Adipocyte (in vitro differentiated cells): ENCODE results near the gene FKBP1A.
"Not testable (repeated sequence)": the region's sequence is repeated elsewhere in the genome, so short reads cannot be mapped to it uniquely, and the experiment has no call there.

Experiments used
- DNase-seq: peaks from one replicate; pipeline ENCODE4 v3.0.0-alpha.2; 2015; ENCODE audit warnings: low read depth
- H3K27me3 ChIP-seq: replicated peaks from 2 replicates; pipeline ENCODE4 v1.7.0; 2013; ENCODE audit warnings: mild to moderate bottlenecking, low read length, moderate library complexity; ENCODE audit not compliant: control insufficient read depth, insufficient read depth
- H3K36me3 ChIP-seq: 2 replicates; pipeline ENCODE4 v1.7.0; 2013; ENCODE audit warnings: low read length, mild to moderate bottlenecking, moderate library complexity; ENCODE audit not compliant: control insufficient read depth, insufficient read depth, severe bottlenecking
- H3K4me1 ChIP-seq: 2 replicates; pipeline ENCODE4 v1.7.0; 2013; ENCODE audit warnings: mild to moderate bottlenecking, low read length, moderate library complexity; ENCODE audit not compliant: control insufficient read depth, insufficient read depth
- H3K4me3 ChIP-seq: 2 replicates; pipeline ENCODE4 v1.7.0; 2013; ENCODE audit warnings: mild to moderate bottlenecking, low read length, moderate library complexity
- H3K9ac ChIP-seq: 2 replicates; pipeline ENCODE4 v1.7.0; 2013; ENCODE audit warnings: mild to moderate bottlenecking, low read length, moderate library complexity
- H3K9me3 ChIP-seq: 2 replicates; pipeline ENCODE4 v1.7.0; 2013; ENCODE audit warnings: mild to moderate bottlenecking, low read length, moderate library complexity; ENCODE audit not compliant: control insufficient read depth

Gene FKBP1A

DNA sequence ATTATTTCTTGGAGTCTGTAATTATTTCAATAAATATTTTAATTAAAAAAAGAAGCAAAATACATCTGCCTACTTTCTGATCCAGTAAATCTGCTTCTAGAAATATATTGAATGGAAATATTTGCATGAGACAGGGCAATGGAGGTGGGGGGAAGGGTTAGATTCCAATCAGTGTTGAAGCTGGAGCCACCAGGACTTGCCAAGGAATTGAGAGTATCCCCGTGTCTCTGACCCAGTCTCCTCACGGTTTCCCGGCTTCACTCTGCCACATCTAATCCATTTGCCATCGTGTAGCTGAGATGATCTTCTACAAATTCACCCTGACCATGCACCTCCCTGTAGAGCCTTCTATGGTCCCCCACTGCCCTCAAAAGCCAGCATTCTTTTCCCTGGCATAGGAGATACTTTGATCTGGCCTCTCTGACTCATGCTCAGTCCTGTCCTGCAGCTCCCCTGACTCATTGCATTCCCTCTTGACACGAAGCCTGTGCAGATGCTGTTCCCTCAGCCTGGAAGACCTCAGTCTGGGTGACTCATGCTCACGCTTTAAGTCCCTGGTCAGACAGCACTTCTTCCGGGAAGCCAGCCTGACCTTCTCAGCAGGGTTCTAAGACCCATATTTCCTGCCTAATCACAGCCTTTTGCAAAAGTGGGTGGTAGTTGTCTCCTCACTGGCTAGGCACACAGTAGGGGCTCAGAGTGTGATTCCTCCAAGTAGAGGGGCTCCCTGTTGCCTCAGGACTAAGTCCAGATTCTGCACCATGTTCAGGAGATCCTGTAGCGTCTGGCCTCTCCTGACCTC is 23.0 kb upstream of the FKBP1A start:
- no peak overlapping the region for H3K9ac ChIP-seq
- H3K36me3 ChIP-seq, result no peaks in the 10 kb centered on the region
- no peaks in the 10 kb centered on the region for H3K4me1 ChIP-seq
- H3K9me3 ChIP-seq, result peaks cover 6% of the 10 kb centered on the region
- peak; percentile 50 for DNase-seq
- H3K4me3 ChIP-seq, result no peak overlapping the region
- no peaks in the 10 kb centered on the region for H3K27me3 ChIP-seq

DNA sequence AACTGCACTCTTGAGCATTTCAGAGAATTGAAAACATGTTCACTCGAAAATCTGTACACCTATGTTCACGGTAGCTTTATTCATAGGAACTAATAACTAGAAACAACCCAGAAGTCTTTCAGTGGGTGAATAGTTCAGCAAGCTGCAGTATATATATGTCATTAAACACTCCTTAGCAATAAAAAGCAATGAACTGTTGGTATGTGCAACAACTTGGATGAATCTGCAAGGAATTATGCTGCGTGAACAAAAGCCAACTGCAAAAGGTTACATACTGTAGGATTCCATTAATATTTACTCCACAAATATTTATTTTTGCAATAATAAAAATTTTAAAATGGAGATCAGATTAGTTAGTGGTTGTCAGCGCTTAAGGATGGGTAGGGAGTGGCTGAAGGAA is 22.1 kb upstream of the FKBP1A start:
- no peaks in the 10 kb centered on the region for H3K9me3 ChIP-seq
- H3K36me3 ChIP-seq, result no peaks in the 10 kb centered on the region
- H3K9ac ChIP-seq, result no peak overlapping the region
- no peak for DNase-seq
- no peak overlapping the region for H3K4me3 ChIP-seq
- H3K4me1 ChIP-seq, result no peaks in the 10 kb centered on the region
- no peaks in the 10 kb centered on the region for H3K27me3 ChIP-seq

DNA sequence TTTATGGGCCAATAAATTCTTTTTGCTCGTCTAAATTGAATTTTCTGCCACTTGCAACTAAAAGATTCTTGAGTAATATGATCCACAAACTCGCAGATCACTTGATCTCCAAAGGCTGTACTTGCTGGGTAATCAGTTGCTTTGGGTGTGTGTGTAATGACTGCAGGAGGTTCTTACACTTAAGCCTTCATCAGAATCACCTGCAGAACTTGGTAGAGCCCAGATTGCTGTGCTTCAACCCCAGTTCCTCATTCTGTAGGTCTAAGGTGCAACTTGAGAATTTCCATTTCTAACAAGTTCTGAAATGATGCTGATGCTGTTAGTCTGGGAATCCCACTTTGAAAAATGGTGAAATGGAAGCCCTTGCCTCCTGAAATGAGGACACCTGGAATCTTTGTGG is 12.9 kb upstream of the FKBP1A start:
- H3K9me3 ChIP-seq, result peaks cover 3% of the 10 kb centered on the region
- no peak overlapping the region for H3K4me3 ChIP-seq
- no peaks in the 10 kb centered on the region for H3K36me3 ChIP-seq
- no peak overlapping the region for H3K9ac ChIP-seq
- H3K4me1 ChIP-seq, result peaks cover 17% of the 10 kb centered on the region
- H3K27me3 ChIP-seq, result no peaks in the 10 kb centered on the region
- DNase-seq, result no peak

DNA sequence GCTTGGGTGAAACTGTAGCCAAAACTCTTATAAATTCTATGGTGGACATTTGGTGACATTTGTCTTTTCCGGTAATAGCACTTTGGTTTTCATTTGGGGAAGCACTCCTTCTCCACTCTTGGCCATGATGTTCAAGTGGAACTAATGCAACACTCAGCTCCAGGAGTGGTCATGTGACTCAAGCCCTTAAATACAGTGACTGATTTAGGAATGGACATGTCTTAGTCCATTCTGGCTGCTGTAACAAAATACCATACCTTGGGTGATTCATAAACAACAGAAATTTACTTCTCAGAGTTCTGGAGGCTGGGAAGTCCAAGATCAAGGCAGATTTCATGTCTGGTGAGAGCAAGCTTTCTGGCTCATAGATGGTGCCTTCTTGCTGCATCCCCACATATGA is 10.8 kb upstream of the FKBP1A start:
- H3K9ac ChIP-seq, result no peak overlapping the region
- no peaks in the 10 kb centered on the region for H3K27me3 ChIP-seq
- H3K36me3 ChIP-seq, result no peaks in the 10 kb centered on the region
- peaks cover 3% of the 10 kb centered on the region for H3K9me3 ChIP-seq
- peaks cover 24% of the 10 kb centered on the region for H3K4me1 ChIP-seq
- no peak for DNase-seq
- H3K4me3 ChIP-seq, result no peak overlapping the region

DNA sequence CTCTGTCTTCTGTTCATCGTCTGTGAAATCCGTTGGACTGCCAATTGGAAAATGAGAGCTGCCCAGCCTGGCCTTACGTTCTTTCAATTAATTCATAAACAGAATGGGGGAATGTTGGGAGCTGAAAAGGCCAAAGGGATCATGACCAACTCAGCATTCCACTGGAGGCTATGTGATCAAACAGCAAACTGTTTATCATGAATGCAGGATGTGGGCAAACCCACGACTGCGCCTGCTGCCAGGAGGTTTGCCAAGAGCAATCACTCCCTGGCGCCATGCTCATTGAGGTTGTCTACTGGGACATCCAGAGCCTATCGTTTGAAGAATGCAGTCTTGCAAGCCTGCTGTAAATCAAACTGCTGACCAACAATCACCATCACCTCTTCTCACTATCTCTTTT is 9.3 kb upstream of the FKBP1A start:
- no peaks in the 10 kb centered on the region for H3K36me3 ChIP-seq
- H3K9me3 ChIP-seq, result peaks cover 2% of the 10 kb centered on the region
- H3K4me1 ChIP-seq, result peaks cover 30% of the 10 kb centered on the region
- H3K27me3 ChIP-seq, result no peaks in the 10 kb centered on the region
- H3K4me3 ChIP-seq, result no peak overlapping the region
- no peak overlapping the region for H3K9ac ChIP-seq
- no peak for DNase-seq

DNA sequence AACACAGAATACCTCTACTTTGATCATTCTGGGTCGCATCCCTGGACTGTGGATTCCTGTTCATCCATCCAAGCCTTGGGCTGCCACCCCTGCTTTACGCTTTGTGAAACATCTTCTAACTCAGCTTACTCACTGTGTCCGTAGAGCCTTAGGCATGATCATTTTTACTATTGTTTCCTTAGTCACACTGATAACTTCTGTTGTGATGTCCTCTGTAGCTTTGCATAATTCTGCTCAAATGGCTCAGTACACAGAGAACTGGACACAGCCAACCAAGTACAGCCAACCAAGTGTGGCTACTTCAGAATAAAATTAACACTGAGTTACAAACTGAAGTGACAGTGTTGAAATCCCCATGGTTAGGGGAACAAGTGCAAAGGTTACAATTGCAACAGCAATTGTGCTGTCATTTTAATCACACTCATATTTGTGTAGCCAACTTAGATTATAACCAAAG is 8.6 kb upstream of the FKBP1A start:
- H3K27me3 ChIP-seq, result no peaks in the 10 kb centered on the region
- H3K9ac ChIP-seq, result no peak overlapping the region
- peaks cover 30% of the 10 kb centered on the region for H3K4me1 ChIP-seq
- no peaks in the 10 kb centered on the region for H3K9me3 ChIP-seq
- DNase-seq, result no peak
- H3K36me3 ChIP-seq, result no peaks in the 10 kb centered on the region
- H3K4me3 ChIP-seq, result no peak overlapping the region

DNA sequence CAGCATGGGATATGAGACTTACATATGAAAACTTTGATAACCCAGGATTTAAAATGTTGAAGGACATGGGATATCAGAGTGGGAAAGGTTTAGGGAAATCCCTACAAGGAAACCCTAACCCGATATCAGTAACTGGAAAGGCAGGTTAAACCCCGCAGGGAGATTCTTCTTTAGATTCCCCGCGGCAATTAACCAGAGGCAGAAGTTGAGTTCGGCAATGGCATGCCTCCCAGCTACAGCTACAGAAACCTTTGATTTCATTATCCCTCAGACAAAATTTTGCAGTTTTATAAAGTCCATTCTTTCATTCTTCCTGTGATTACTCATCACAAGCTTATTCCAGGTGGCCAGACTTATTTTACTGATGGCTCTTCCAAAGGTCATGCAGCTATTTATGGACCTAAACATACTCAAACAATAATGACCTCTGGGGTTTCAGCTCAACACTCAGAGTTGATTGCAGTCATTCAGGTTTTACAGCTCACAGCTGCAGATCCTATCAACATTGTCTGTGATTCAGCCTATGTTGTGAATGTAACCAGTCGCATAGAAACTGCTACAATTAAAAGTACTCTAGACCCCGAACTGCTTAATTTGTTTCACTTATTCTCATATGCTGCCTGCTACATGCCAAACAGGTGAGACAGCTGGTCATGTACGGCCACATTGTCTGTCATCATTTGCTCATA is 7.0 kb upstream of the FKBP1A start:
- H3K9me3 ChIP-seq, H3K27me3 ChIP-seq, H3K4me3 ChIP-seq, H3K9ac ChIP-seq, H3K36me3 ChIP-seq: not testable (repeated sequence)
- peaks cover 30% of the 10 kb centered on the region for H3K4me1 ChIP-seq
- DNase-seq, result peak; percentile 8

DNA sequence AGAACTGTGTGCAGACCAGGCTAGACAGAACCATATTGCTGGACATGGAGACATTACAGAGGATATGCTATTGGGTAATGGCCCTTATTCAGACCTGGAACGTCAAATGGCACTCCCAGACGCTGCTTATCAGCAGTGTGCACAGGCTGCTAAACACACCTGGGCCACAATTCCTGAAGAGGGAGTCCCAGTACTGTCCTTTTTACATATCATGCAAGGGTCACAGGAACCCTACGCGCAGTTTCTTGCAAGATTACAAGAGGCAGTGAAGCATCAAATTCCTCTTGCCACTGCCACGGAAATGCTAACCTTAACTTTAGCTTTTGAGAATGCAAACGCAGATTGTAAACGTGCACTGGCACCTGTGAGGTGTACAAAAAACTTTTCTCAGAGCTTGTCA is 5.3 kb upstream of the FKBP1A start:
- DNase-seq, H3K9me3 ChIP-seq, H3K4me3 ChIP-seq, H3K9ac ChIP-seq, H3K36me3 ChIP-seq: not testable (repeated sequence)
- Histone ChIP-seq H3K27me3 (peaks cover 11% of the 10 kb centered on the region), H3K4me1 (peaks cover 36% of the 10 kb centered on the region)

DNA sequence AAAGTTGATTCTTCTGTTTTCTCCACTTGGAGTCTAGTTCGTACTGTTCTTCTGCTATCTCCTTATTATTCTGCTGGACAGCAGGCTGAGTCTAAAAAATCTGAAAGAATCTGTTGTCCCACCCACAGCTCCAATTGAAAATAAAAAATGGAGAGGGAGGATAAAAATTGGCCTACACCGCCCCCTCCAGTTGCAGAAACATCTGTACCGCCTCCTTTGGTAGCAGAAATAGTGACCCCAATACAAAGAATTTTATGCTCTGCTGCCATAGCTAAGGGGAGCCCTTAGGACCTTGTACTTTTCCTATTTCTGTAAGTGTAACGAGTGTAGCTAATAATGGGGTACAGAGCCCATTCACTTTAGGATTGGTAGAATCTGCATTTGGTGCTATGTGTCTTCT is 4.9 kb upstream of the FKBP1A start:
- peaks cover 36% of the 10 kb centered on the region for H3K4me1 ChIP-seq
- no peaks in the 10 kb centered on the region for H3K9me3 ChIP-seq
- peaks cover 11% of the 10 kb centered on the region for H3K27me3 ChIP-seq
- H3K9ac ChIP-seq, result peak overlapping the region; percentile 26
- no peak overlapping the region for H3K4me3 ChIP-seq
- no peaks in the 10 kb centered on the region for H3K36me3 ChIP-seq
- no peak for DNase-seq

DNA sequence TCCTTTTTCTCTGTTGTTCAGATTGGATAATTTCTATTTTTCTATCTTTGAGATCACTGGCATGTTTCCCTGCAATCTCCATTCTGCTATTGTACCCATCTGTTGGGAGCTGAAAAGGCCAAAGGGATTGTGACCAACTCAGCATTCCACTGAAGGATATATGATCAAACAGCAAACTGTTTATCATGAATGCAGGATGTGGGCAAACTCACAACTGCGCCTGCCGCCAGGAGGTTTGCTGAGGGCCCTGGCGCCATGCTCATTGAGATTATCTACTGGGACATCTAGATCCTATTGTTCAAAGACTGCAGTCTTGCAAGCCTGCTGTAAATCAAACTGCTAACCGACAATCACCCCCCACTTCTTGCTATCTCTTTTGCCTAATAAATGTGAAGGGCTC is 3.8 kb upstream of the FKBP1A start:
- no peak for DNase-seq
- H3K9me3 ChIP-seq, result no peaks in the 10 kb centered on the region
- H3K9ac ChIP-seq, result no peak overlapping the region
- peaks cover 11% of the 10 kb centered on the region for H3K27me3 ChIP-seq
- H3K4me1 ChIP-seq, result peaks cover 28% of the 10 kb centered on the region
- H3K4me3 ChIP-seq, result no peak overlapping the region
- H3K36me3 ChIP-seq, result no peaks in the 10 kb centered on the region

DNA sequence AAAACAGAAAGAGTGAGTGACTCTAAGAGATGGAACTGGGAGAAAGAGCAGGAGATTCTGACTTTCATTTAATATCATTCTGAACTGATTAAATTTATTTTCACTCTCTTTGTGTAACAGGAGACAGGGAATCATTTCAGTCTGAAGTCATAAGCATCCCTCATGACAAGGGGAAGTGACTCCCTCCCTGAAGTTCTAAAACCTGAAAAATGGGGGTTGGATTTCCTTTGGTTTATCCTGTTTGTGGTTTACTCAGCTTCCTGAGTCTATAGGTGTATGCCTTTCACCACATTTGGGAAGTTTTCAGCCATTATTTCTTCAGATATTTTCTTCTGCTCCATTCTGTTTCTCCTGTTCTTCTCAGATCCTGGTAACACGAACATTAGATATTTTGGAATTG is 3.4 kb upstream of the FKBP1A start:
- H3K4me1 ChIP-seq, result peaks cover 28% of the 10 kb centered on the region
- H3K27me3 ChIP-seq, result peaks cover 11% of the 10 kb centered on the region
- H3K9me3 ChIP-seq, result no peaks in the 10 kb centered on the region
- no peak overlapping the region for H3K4me3 ChIP-seq
- DNase-seq, result no peak
- no peak overlapping the region for H3K9ac ChIP-seq
- H3K36me3 ChIP-seq, result no peaks in the 10 kb centered on the region
